NCI-H82 treated with DMSO at 0.1 percent for 48 hours (cell line): ENCODE results near the gene BNIP3.

Experiments used
- DNase-seq: peaks from one replicate; lab custom pipeline; 2025; ENCODE audit not compliant: unreplicated experiment; lab: John Stamatoyannopoulos, UW

Gene BNIP3

DNA sequence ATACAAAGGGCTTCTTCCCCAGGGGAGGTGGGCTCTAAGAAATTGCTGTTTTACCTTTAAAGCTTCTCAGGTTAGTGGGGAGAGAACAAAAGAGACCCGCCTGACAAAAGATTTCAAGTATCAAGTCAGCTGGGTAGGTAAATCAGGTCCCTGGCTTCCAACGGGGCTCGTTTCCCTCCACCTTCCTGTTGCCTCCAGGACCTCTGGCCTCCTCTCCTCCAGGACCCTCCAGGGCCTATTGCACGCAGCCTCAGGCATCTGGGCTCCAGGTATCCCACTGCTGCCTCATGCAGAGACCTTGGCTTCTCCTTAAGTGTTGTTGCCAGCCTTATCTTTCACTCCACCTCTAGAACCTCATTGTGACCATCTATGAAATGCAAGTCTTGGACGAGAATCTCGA lies 2.9 kb downstream of the BNIP3 start:
- no peak for DNase-seq

DNA sequence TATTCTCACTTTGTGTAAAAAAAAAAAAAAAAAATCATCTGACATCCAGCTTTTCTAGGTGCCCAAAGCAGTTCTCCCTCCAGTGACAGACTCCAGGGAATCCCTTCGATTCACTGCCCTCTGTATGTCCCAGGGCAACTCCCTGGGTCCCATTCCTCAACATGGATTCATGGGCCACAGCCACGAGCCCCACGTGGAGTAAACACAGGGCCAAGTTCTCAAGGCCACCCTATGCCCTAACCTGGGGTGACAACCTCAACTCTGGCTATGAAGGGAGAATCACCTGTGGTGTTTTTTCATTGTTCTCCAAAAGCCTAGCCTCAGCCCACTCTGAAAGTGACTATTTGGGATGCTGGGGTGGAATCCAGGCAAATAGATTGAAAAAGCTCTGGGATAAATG lies 3.4 kb downstream of the BNIP3 start:
- DNase-seq: no peak

DNA sequence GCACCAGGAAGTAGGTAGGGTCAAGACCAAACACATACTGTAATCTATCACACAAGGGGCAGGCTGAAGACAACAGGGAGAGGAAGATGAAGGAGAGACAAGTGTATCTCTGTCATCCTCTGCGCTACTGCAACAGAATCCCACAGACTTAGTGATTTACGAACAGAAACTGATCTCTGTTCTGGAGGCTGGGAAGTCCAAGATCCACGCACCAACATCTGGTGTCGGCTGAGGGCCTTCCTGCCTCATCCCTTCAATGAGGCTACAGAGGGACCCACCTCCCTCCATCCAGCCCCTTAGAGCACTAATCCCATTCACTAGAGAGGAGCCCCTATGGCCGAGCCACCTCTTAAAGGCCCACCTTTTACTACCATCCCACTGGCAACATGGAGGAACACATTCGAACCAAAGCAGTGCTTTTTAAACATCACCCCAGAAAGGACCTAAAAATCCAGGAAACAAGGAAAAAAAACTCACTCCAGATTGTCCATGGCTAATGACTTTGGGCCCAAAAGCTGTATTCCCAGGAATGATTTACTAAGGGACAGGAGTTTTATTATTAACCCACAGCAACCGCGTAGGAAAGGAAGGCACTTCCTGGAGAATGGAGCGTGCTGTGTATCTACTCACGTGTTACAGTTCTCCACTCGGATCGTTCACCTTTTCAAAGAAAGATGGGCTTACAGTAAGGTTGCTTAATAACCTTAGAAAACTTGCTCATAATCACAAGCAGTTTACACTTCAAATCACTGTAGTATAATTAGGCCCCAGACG lies 4.2 kb downstream of the BNIP3 start:
- no peak for DNase-seq

DNA sequence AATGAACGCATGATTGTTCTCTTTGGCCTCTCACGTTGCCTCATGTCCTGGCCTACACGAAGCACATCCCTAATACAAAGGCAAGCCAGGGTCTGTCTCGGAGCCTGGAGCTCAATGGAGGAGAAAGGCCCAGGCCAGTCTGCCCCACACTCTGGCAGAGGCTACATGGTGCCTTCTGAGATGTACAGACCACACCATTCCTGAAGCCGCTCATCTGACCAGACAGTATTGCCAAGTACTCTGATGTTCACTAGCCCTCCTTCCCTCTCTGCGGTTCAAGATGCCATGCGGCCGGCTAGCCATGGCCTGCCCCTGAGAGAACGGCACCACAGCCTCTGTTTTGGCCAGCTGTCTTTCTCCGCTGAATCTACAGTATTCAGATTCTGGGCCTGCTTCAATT lies 5.9 kb downstream of the BNIP3 start:
- DNase-seq: no peak

DNA sequence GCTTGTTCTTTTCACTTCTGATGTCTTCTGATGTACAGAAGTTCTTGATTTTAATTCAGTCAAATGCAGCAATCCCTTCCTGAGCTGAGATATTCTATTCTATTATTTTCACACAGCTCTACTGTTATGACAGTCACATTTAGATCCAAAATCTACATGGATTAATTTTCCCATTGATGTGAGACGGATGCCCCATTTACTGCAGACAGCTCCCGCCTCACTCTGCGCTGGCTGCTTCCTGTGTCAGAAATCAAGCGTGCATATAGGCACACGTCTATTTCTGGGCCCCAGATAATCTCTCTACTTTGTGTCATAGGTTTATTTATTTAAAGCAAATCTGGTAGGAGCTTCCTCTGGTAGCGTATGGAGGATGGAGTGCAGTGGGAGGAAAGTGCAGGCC lies 6.7 kb downstream of the BNIP3 start:
- no peak for DNase-seq

DNA sequence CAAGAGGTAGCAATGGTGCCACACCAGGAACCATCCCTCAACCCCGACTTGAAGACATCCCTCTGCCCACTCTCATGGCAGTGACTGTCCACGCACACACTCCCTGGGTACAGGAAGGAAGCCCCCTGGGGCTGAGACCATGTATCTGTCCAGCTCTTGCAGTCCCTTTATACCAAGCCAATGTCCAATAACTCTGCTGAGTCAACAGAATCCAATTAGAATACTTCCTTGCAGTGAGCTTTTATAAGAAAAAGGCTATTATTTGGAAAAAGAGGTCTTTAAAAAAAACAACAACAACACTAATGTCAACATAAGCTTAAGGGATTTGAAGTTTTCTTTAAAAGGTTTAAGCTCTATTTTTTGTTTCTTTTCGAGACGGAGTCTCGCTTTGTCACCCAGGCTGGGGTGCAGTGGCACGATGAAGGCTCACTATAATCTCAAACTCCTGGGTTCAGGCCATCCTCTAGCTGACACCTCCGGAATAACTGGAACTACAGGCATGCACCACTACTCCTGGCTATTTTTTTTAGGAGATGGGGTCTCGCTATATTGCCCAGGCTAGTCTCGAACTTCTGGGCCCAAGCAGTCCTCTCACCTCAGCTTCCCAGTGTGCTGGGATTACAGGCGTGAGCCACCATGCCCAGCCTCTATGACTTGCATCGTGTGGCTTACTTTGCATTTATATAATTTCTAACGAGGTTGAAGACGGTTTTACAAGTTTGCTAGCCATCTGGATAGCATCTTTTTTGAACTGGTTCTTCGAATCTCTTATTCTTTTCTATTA lies 7.5 kb downstream of the BNIP3 start:
- DNase-seq: no peak

DNA sequence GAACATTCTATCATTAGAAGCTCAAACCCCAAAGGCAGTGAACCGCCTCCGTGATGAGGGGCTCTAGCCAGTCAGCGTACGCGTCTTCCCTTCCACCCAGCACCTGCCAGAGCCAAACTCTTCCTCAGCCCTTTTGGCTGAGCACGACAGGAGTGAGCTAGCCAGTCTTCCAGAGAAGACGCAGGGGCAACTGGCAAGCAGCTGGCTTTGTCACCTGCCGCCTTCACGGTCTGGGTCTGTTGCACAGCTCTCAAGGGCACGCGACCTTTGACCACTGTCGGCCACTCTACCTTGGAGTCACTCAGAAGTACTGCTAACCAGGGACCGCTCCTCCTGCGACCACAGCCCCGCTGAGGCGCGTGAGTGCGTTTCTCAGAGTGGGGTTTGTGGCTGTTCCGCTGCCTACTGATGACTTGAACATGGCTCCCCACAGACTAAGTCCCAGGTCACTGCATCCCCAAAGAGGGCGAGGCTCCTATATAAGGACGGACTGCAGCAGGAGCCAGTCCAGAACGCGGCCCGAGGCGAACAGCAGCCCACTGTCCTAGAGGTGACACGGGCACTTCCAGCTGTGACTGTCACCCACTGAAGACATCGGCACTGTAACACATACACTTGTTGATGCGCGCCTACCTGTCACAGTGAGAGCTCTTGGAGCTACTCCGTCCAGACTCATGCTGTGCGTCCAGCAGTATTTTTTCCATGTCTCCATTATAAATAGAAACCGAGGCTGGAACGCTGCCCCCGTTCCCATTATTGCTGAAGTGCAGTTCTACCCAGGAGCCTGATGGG lies 8.4 kb downstream of the BNIP3 start:
- no peak for DNase-seq

DNA sequence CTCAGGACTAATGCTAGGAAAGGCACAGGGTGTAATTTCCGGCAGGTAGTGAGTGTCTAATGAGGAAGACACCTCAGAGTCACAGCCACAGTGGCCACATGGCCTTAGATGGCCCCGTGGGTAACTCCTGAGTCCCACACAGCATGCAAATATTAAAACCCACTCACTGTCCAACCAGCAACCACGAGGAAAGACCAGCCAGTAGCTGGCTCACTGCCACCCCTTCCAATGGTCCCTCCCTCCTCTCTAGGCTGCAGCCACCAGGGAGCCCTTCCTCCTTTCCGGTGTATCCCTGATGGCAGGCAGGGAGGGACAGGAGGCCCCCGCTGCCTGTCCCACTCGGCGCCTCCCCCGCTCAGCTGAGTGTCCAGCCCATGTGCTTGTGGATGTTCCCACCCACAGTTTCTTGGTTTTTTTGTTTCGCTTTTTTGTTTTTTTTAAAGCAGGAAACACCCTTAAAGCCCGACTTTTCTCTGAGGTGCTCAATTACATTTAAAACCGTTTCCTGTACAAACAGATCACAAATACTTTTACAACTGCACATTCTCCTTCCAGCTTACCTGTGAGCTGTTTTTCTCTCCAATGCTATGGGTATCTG lies 9.2 kb downstream of the BNIP3 start:
- DNase-seq: no peak

DNA sequence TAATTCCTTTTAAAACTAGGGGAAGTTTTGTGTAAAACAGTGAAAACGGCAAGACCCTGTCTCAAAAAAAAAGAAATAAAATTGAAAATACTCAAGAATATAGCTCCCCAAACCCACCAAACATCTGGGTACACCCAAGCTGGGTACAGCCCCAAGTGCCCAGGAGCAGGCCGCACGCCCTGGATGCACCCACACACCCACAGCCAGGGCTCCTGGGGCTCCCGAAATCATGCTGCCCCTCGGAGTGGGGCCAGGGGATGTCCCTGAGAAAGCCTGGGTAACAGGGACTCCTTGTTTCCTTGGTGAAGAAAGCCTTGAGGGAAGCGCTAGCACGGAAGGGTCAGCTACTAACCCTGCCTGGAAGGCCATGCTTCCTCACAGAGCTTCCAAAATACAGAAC lies 10.1 kb downstream of the BNIP3 start:
- no peak for DNase-seq

DNA sequence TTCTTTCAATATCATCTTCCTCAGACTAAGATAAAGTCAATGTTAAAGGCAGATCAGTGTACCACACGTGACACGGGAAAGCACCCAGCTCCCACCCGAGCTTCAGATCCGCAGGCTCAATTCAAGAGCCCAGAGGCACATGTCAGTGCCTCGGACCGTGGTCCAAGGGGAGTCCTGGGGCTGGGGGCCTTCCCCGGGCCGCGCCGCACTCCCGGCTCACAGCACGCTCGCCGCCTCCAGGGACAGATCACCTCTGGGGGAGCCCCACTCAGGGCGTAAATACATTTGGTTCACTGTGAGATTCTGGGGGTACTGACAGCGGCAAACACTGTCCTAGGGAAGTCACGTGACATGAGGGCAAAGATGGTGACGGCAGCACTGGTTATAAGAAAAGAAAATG lies 10.8 kb downstream of the BNIP3 start:
- DNase-seq: no peak

DNA sequence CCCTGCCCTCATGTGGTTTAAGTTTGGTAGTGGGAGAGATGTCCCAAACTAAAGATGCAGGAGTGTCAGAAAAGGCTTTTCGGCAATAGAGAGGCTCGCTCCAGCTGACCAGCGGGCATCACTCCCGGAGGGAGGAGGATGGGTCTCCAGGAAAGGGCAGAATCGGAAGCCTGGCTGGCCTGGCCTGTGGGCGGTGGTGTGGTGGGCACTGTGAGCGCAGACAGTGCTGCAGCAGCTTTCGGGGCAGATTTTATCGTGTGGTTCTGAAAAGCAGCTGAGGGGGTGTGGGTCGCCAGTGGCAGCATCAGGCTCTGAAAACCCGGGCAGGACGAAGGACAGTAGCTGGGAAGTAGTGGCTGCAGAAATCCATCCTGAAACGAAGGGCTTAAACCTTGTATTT lies 12.8 kb downstream of the BNIP3 start:
- DNase-seq: no peak

DNA sequence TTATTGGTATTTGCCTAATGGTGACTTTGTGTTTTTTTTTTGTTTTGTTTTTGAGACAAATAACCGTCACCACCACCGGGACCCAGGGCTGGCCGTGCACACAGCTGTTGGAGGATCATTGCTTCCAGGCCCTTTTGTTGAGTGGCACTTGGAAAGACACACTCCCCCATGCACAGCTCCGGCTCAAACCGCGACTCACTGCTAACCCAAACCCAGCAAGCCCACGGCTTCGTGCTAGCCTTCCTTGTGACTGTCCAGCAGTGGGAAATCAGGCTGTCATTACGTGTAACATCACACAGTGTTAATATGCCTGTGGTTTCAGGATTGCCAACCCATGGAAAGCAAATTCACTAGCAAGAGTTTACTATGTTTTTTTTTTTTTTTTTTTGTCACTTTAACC lies 17.4 kb downstream of the BNIP3 start:
- no peak for DNase-seq

DNA sequence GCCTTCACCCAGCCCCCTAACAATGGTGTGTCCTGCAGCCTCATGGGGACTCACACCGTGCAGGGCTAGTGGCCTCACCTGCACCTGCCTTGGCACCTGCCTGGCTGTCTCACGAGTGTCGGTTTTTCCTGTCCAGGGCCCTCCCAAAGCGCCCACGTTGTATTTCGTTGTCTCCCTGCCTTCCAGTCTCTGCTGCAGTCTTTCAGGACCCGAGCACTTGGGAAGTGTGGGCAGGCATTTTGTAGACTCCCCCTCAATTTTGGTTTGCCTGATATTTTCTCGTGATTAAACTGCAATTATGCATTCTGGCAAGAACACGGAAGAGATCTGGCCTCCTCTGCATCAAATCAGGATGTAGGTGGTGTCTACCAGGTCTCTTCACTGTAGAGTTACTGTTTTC lies 17.9 kb downstream of the BNIP3 start:
- no peak for DNase-seq

DNA sequence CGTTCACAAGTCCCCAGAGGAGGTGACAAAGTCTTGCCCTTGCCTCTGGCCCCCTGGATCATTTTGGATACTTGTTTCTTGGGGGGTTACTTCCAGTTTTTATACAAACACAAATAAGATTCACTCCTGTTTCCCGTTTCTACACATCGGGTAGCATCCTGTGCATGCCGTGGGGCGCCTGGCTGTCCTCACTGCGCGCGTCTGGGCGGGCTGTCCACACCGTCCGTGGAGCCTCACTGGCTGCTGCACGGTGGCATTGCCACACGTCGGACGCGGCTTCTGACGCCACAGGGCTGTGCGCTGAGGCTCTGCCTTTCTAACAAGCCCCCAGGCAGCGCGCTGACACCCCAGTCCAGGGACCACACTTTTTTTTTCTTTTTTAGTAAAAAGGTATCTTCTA lies 18.4 kb downstream of the BNIP3 start:
- DNase-seq: no peak

DNA sequence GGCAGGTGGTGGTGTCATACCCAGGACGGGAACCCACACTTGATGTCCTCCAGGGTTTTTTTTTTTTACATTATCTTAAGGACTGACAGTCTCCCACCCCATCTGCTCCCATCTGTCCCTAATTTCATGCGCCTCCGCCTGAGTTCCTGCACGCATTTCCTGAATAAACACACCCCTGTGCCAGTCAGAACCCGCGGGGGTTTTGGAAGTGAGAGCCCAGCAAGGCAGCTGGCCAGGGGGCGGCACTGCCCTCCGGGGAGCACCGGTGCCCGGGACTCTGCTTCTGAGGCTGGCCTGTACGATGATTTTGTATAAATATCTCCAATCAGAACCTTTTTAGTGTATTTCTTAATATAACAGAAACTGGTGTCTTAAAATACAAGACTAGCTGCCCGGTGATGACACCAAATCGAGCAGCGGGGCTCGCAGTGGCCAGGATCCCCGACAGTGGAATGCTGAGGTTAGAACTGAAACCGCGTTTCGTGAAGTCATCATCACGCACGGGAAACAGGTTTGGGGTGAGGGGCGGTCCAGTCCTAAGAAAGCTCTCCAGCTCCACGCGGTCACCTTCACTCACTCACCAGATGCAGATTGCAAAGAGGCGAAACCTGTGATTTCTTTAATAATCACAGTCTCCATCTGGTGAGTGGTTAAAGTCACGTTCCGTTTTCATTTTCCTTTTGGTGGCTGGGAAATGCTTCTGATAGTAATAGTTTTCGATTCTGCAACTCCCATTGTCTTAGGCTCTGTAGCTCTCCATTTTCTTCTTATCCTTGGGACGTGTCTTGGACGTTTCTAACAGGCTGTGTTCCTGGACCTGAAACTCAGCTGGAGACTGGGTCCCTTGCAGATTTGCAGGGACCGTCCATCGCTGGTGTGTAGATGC lies 19.7 kb downstream of the BNIP3 start:
- no peak for DNase-seq

DNA sequence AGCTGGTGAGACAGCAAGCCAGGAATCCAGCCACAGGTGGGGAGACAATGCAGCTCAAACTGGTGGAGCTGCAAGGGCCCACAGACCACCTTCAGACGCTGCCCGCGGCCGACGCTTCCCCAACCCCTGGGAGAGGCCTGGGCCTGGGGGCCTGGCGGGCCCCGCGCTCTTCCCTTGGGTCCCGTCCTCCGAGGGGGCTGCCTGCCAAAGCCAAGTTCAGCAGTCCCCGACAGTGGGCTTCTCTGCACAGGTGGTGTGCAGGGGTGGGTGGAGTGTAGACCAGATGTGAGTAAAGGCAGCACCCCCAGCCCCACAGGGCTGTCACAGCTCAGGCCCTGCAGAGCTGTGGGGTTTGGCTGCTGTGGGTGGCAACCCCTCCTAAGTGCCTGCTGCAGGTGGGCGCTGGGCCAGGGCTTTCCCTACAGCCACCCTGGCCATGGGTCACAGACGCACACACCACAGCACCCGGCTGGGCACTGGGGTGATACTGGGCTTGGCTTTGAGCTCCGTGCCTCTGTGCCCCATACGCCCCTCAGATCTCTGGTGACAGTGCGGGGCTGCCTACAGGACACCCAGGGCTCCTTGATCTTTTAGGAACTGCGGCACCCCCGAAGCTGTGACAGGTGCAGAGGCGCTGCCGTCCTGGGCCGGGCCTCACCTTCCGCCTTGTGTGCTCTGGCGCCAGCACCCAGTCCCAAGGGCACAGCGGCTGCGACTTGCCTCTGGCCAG lies 20.5 kb downstream of the BNIP3 start:
- DNase-seq: no peak

DNA sequence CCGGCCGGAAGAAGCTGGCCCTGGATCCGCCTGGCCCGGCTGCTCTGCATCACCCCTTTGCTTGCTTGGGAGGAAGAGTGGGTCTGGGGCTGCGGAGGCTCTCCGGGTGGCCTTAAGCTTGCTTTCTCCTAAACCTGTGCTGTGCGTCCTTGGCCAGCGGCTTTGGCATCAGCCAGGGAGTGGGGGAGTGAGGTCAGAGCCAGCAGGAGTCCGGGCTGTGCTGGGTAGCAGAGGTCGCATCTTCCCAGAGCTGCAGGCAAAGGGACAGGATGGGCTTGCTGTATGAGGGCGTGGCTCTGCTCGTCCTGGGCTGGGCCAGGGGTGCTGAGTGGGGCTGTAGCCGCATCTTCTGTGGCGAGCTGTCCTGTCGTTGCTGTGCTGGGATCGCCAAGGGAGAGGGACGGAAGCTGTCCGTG lies 21.1 kb downstream of the BNIP3 start:
- no peak for DNase-seq

DNA sequence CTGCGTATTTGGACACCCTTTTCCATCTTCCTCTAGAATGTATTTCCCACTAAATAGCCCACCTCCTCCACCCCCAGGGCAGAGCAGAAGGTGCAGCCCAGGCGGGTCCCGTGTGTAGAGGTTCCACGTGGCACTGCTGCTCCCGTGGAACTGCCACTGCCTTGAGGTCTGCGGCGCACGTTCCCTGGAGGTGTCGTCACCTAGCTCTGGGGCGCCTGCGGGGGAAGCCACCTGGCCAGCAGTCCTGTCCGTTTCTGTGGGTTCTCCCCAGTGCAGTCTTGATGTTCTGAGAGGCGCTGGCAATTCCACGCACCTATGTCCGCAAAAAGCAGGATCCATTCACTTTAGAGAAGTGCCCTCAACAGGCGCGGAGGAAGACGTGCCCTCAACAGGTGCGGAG lies 21.9 kb downstream of the BNIP3 start:
- no peak for DNase-seq

DNA sequence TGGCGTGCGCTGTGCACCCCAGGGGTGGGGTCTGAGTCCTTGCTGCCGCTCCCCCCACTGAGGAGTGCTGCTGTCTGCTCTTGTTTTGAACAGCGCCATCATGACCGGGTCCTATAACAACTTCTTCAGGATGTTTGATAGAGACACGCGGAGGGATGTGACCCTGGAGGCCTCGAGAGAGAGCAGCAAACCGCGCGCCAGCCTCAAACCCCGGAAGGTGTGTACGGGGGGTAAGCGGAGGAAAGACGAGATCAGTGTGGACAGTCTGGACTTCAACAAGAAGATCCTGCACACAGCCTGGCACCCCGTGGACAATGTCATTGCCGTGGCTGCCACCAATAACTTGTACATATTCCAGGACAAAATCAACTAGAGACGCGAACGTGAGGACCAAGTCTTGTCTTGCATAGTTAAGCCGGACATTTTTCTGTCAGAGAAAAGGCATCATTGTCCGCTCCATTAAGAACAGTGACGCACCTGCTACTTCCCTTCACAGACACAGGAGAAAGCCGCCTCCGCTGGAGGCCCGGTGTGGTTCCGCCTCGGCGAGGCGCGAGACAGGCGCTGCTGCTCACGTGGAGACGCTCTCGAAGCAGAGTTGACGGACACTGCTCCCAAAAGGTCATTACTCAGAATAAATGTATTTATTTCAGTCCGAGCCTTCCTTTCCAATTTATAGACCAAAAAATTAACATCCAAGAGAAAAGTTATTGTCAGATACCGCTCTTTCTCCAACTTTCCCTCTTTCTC lies 26.0 kb downstream of the BNIP3 start:
- no peak for DNase-seq
